ENCODE measurements around the gene MCU.
A peak's percentile ranks its signal among the peaks of the same experiment; 100 is the strongest.
"Not testable (repeated sequence)": the region's sequence is repeated elsewhere in the genome, so short reads cannot be mapped to it uniquely, and the experiment has no call there.

Gene MCU

DNA sequence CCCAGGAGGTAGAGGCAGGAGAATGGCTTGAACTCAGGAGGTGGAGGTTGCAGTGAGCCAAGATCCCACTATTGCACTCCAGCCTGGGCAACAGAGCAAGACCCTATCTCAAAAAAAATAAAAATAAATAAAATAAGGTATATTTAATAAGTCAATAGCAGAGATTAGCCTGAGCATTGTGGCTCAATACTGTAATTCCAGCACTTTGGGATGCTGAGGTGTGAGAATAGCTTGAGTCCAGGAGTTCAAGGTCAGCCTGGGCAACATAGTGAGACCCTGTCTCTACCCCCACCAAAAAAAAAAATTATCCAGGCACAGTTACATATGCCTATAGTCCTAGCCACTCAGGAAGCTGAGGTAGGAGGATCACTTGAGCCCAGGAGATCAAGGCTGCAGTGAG is 163.2 kb downstream of the MCU start:
- no peak for DNase-seq

DNA sequence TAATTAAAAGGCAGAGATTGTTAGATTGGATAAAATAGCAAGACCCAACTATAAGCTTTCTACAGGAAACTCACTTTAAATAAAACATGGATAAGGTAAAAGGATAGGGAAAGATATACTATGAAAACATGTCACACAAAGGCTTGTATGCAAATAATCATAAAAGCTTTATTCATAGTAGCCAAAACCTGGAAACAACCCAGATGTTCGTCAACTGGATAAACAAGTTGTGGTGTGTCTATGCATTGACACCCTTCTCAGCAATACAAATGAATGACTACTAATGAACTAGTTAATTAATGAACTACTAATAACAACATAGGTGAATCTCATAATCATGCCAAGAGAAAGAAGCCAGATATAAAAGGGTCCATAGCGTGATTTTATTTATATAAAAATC is 163.8 kb downstream of the MCU start:
- no peak for DNase-seq

DNA sequence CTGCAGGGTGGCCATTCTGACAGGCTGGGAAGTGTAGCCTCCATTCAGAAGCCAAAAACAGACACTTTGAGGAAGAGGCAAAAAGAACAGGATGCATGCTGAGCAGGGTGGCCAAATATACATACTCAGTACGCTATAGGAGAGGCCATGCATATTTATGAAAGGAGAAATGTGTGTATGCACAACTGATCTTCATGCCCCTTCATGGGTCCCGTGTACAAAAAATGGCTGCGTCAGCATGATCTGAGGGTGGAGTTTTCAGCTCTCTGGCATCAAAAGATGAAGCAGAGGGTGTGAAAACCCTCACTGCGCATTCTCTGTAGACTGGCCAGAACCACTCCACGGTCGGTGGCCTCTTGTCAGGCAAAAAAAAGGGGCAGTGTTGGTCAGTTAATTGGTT is 166.1 kb downstream of the MCU start:
- DNase-seq: no peak

DNA sequence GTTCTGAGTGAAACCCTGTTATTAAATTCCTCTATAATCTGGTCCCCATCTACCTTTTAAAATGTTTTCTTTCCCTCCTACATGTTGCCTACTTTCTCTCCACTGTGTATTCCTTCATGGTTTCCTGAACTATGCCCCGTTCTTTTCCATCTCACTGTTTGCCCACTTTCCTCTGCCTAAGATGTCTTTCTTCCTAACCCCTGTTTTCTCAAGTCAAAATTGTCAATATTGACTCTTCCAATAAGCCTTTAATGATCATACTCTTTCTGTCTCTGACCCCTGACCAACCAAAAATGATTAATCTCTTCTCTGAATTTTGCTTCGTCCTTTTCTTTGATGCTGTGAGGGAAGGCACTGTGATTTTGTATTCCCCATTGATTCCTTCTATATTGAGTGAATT is 171.0 kb downstream of the MCU start:
- no peak for DNase-seq

DNA sequence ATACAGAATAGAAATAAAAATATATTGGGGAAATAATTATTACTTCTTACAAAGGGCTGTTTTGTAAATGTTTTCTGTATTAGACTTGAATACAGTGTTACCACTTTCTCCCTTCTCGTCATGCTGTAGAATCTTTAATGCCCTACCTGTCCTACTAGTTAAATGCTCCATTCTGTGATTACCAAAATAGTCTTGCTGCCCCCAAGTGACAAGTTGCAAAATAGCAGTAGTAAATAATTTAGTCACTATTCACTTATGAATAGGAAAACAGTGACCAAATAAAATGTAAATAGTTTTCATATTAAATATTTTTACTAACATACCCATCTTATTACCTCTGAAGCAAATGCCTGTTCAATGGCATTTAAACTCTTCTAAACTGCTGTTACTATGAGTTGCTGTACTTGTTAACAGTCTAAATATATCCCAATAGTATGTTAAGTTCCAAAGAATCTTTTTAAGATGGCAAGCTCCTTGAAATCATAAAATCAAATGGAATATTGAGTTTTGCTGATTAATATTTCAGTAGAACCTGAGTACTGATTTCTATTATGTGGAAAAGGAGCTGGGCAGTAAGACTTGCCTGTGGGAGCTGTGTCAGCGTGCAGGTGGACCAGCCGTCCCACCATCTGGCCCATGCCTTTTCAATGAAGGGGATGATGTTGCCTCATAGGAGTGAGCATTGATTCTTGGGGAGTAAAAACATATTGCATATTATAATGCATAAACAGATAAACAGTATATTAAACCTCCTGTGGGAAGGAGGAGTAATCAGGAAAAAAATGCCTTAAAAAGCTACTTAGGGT is 183.5 kb downstream of the MCU start:
- no peak for DNase-seq

DNA sequence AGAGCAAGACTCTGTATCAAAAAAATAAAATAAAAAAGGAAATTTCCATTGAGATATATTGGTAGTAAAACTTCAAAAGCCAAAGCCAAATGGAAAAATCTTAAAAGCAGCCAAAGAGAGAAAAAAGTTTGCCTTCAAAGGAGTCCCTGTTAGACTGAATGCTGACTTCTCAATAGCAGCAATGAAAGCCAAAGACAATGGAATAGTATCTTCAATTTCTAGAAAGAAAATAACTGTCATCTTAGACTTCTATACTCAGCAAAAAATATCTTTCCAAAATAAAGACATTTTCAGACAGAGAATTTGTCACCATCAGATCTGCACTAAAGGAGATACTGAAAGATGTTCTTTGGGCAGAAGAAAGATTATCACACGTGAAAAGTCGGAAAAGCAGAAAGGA is 187.3 kb downstream of the MCU start:
- DNase-seq: no peak

DNA sequence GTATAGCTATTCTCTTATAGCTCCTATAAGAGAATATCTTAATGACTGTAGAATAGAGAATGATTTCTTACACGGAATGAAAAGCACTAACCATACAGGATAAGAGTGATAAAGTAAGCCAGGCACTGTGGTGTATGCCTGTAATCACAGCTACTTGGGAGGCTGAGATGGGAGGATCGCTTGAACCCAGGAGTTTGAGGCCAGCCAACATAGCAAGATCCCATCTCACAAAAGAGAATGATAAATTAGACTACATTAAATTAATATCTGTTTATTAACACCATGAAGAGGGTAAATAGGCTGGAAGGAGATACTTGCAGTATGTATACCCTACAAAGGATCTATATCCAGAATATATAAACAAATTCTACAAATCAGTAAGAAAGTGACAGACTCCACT is 189.3 kb downstream of the MCU start:
- no peak for DNase-seq

DNA sequence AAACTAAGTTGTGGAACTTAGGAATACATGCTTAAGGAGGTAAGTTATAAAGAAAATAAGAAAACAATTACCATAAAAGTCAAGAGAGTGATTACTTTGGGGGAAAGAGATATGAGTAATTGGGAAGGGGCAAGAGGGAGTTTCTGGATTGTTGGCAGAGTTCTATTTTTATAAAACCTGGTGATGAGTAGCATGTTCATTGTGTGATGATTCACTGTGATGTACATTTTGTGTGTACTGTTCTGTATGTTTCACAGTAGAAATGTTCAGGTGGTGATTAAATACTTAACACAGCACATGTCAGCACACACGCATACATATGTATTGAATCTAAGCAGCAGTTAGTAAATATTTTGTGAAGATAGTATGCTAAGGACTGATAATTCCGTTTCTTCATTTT is 191.9 kb downstream of the MCU start:
- DNase-seq: no peak

DNA sequence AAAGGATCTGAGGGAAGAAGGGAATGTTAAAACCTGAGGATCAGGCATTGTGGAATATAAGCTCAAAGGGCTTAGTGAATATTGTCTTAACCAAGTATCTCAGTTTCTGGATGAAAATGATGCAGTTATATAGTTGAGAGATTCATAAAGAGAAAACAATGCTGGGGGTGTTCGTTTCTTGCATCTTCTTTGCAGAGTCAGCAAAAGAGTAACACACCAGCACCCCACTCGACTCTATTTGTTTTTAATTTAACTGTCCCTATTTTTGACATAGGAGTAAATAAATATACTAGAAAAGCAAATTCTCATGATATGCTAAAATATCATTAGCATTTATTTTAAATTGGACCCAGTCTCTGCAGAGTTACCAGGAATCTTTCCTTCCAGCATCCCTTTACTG is 194.0 kb downstream of the MCU start:
- DNase-seq: no peak

DNA sequence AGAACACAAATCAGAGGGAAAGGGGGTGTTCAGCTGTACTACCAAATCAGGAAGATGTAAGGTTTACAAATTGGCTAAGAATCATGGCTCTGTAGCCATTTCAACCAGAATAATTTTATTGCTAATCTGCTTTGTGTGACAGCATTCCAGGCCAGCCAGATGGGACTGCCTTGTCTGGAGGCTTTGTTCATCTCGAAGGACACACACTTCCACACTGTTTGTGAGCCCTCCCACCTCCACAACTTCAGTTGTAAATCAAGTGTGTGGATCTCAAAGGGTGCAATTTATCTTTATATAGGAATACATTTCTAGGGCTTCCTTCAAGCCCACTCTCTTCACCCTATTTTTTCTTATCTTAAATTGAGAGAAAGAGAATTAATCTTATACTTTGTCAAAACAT is 194.7 kb downstream of the MCU start:
- no peak for DNase-seq

DNA sequence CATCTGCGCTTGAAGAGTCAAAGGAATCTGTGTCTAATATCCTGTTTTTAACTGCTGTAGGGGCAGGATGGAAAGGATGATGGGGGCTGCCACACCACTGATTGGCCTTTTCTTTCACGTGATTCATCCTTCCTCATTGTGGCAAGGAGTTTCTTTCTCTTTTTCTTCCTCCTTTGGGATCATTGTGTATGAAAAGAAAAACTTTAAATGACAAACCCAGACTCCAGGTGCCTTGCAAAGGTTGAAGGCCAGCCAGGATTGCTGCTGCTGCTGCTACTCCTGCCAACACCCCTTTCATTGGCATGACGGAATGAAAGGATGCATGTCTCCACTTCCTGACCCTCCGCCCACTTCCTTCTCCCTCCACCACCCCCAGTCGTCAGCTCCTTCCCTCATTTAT is 195.1 kb downstream of the MCU start:
- no peak for DNase-seq

DNA sequence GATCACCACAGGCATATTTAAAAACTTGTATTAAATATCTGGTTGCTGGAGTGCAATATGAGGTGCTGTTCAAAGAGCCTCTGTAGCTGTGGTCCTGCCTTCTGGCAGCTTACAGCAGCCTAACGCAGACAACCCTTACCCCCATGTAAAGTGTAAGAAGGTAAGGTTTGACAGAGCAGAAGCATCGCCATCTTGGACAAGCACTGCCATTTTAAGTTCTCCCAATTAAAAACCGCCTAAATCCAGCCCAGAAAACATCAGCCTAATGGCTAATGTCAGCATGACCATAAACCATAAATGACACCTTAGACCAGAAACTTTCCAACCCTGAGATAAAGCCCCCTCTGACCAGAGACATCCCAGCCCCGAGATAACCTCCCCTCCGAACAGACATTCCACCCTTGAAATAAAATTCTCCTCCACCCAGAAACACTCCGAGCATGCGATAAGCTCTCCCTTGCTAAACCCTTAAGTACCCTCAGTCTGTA is 196.3 kb downstream of the MCU start:
- DNase-seq: no peak

DNA sequence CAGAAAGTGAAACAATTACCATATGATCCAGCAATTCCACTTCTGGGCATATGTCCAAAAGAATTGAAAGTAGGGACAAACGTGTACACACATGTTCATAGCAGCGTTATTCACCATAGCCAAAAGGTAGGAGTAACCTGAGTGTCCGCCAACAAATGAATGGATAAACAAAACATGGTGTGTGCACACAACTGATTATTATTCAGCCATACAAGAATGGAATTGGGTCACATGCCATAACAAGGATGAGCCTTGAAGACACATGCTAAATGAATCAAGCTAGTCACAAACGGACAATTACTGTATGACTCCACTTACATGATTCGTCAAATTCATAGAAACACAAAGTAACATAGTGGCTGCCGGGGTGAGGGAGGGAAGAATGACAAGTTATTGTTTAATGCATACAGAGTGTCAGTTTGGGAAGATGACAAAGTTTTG is 197.5 kb downstream of the MCU start:
- DNase-seq: peak; percentile 90

DNA sequence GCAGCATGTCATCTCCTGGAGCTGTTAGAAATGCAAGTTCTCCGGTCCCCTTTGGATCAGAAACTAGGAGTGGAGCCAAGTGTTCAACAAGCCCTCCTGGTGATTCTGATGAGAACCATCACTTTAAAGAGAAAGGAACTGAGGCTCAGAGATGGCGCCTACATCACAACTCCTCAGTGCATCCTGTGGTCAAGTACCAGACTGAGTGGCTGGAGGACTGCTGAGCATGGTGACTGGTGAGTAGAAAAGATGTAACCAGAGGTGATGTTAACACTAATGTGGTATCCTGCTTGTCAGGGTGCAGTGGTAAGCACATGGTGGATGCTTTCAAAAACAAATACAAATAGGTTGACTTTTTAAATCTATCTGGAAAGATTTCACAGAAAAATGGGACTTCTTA is 198.1 kb downstream of the MCU start:
- DNase-seq: no peak

DNA sequence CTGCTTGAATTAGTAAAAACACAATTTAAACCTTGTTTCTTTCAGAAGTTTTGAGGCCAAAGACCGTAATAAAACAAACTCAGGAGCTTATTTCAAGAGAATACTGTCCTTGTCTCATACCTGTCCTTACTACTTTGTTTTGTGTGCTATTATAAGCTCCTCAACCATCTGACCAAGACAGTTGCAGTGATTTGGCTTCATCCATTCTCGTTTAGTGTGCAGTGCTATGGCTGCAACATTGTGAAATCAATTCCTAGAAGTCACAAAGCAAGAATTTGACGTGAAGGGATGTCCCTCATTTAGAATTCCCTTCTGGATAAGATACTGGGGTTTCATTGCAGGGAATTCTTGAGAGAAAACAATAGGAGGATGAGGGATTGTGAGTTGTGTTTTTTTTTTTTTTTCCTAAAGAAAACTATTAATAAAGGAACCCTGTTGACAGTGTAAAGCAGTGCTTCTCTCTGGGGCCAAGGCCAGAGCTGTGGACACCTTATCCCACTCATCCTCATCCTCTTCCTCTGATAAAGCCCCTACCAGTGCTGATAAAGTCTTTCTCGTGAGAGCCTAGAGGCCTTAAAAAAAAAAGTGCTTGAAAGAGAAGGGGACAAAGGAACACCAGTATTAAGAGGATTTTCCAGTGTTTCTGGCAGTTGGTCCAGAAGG is 201.3 kb downstream of the MCU start, which contains the start of gene OIT3:
OIT3 (plus strand) TSS at position 604 of the 663 bp plus-strand sequence. CDS start 60 bp downstream, outside the sequence.
- no peak for DNase-seq

DNA sequence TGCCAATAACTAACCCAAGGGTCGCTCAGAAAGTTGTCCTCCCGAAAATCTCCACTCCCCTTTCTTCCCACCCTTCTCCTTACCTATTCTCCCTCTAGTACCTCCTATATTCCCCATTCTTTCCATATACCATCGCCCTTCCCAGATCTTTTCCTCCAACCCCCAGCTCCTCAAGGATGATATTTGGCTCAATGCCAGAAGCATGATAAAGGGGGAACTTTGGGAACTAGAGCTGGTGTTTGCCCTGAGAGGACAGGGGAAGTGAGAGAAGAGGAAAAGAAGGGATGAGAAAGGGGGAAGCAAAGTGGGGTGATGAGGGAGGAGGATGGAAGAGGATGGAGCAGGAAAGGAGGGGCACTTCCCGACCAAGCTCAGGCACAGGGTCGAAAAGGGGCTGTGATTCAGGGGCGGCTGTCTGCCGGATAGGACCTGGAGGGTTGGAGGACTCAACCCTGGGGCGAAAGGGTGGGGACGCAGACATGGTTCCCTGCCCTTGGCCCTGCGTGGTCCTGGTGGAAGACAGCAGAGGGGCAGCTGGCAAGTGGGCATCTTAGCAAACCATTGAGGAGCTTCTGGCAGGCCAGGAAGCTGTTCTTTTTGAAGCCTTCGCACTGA is 203.4 kb downstream of the MCU start:
- DNase-seq: no peak

DNA sequence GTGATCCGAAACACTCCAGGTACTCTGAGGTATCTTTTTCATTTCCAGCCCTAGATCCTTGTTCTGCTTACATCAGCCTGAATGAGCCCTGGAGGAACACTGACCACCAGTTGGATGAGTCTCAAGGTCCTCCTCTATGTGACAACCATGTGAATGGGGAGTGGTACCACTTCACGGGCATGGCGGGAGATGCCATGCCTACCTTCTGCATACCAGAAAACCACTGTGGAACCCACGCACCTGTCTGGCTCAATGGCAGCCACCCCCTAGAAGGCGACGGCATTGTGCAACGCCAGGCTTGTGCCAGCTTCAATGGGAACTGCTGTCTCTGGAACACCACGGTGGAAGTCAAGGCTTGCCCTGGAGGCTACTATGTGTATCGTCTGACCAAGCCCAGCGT is 206.7 kb downstream of the MCU start:
- DNase-seq: no peak

DNA sequence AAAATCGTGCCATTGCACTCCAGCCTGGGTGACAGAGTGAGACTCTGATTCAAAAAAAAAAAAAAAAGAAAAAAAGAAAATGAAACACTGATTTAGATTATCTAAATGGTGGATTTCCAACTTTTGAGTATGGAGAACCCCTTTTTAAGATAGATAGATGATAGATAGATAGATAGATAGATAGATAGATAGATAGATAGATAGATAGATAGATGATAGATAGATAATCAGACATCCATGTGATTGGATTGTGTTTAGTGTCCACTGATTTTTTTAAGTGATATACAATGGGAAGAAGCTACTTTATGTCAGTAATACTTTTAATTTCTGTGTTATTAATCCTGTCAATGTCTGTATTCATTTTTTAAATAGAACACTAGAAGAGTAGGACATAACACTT is 207.6 kb downstream of the MCU start:
- no peak for DNase-seq

DNA sequence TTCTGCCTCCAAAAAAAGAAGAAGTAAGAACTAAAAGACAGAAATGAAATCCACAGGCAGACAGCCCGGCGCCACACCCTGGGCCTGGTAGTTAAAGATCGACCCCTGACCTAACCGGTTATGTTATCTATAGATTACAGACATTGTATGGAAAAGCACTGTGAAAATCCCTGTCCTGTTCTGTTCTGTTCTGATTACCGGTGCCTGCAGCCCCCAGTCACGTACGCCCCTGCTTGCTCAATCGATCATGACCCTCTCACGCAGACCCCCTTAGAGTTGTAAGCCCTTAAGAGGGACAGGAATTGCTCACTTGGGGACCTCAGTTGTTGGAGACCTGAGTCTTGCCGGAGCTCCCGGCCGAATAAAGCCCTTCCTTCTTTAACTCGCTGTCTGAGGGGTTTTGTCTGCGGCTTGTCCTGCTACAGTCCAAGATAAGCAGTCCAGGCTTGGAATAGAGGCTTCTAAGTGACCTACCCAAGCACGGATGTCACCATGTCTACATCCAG is 212.1 kb downstream of the MCU start:
- DNase-seq: not testable (repeated sequence)

DNA sequence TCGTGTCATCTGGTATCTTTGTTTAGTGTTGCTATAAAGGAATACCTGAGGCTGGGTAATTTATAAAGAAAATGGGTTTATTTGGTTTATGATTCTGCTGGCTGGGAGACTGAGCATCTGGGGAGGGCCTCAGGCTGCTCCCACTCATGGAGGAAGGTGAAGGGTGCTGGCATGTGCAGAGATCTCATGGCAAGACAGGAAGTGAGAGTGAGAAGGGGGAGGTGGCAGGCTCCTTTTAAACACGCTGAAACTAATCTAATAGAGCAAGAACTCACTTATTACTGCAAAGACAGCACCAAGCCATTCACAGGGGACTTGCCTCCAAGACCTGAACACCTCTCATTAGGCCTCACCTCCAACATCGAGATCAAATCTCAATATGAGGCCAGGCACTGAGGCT is 212.9 kb downstream of the MCU start:
- DNase-seq: no peak

DNA sequence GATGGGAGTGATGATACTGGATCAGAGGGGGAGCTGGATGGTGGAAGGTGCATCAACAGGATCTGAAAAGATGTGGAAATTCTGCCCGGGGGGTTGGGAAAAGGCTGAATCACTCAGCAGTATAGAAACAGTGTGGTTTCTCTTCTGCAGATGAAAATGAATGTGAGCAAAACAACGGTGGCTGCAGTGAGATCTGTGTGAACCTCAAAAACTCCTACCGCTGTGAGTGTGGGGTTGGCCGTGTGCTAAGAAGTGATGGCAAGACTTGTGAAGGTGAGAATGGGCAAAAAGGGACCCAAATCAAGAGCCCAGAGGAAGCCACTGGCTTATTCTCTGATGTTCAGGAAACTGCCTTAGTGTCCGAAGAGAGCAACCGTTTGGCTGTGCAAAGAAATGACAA is 214.5 kb downstream of the MCU start:
- DNase-seq: no peak

DNA sequence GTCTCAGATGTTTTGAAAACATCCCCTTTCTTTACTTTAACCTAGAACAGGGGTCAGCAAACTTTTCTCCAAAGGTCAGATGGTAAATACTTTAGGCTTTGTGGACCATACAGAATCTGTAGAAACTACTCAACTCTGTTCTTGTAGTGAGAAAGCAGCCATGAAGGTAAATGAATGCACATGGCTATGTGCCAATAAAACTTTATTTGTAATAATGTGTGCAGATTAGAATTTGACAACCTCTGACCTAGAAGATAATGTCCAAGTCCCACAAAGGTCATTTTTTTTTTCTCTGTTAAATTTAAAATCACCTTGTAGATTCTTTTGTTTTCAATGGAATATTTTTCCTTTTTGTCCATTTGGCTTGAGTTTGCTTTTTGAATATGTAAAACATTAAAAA is 218.8 kb downstream of the MCU start:
- DNase-seq: no peak

DNA sequence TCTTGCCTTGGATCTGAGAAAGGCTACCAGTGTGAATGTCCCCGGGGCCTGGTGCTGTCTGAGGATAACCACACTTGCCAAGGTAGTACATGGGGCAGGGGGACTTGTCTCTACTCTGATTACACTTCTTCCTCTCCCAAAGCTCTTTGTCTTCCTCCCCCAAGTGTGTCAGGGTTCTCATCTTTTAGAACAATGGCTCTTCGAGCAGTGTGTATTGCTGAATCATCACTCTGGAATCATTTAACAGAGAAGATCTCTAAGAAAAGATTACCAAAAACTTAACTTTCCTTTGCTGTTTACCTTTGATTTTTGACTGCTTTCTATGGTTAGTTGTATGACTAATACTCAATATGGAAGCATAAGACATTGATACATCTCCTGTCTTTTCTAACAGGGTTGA is 219.8 kb downstream of the MCU start:
- DNase-seq: no peak

DNA sequence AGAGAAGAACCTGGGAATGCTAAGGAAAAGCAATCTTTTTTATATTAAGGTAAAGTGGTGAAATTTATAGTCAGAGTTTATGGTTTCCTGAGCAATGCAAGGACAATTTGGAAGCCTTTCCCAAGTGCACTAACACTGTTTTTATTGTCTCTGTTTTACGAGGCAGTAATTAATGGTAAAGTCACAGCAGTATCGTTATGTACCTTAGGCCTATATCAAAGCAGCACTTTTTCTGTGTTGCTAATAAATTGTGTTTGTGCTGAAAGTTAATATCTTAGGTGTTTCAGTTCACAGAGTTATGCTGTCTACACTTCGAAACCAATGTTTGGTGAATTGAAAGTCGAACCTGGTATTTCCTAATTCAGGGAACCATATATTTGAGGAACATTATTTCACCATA is 220.8 kb downstream of the MCU start:
- DNase-seq: no peak

All from NCI-H1105 (cell line).